IPS-20b (cell line): Measurements from ENCODE around the gene DEFB132.
A peak's percentile ranks its signal among the peaks of the same experiment; 100 is the strongest.
"Not testable (repeated sequence)": the region's sequence is repeated elsewhere in the genome, so short reads cannot be mapped to it uniquely, and the experiment has no call there.

Source experiments
- H3K27ac ChIP-seq: one replicate; pipeline ENCODE4 v1.5.1; 2013; ENCODE audit warnings: low read length
- H3K27me3 ChIP-seq: 2 replicates; pipeline ENCODE4 v1.6.1; 2013; ENCODE audit warnings: mild to moderate bottlenecking, low read length, inconsistent platforms; ENCODE audit not compliant: insufficient read depth
- H3K36me3 ChIP-seq: 2 replicates; pipeline ENCODE4 v1.6.1; 2013; ENCODE audit warnings: low read depth, mild to moderate bottlenecking, inconsistent platforms, low read length, moderate library complexity; ENCODE audit not compliant: insufficient read depth
- H3K4me1 ChIP-seq: 2 replicates; pipeline ENCODE4 v1.6.1; 2013; ENCODE audit warnings: mild to moderate bottlenecking, control low read depth, inconsistent platforms, low read length, moderate library complexity; ENCODE audit not compliant: insufficient read depth
- H3K4me3 ChIP-seq: 2 replicates; pipeline ENCODE4 v1.5.1; 2013; ENCODE audit warnings: mild to moderate bottlenecking, low read length, inconsistent platforms
- H3K9ac ChIP-seq: 2 replicates; pipeline ENCODE4 v1.6.1; 2013; ENCODE audit warnings: low read depth, mild to moderate bottlenecking, inconsistent platforms, low read length, moderate library complexity
- H3K9me3 ChIP-seq: 2 replicates; pipeline ENCODE4 v1.6.1; 2013; ENCODE audit warnings: mild to moderate bottlenecking, low read depth, low read length, inconsistent platforms; ENCODE audit not compliant: insufficient read depth

The DEFB132 gene

GRCh38 chr20:235891-236290 lies 21.6 kb upstream of the DEFB132 start:
- no peak overlapping the region; the same call in 1 of the 2 replicates for H3K9ac ChIP-seq
- H3K9me3 ChIP-seq: no peaks in the 10 kb centered on the region
- H3K27ac ChIP-seq: no peak overlapping the region
- peaks cover 26% of the 10 kb centered on the region for H3K27me3 ChIP-seq
- H3K4me3 ChIP-seq: no peak overlapping the region
- H3K4me1 ChIP-seq: 0 out of 2 replicates have a peak, but pooled peaks cover 3% of the 10 kb centered on the region
- no peaks in the 10 kb centered on the region for H3K36me3 ChIP-seq

- H3K4me1 ChIP-seq: 0 out of 2 replicates have a peak, but pooled peaks cover 3% of the 10 kb centered on the region
- H3K36me3 ChIP-seq: no peaks in the 10 kb centered on the region
- H3K4me3 ChIP-seq: no peak overlapping the region
- H3K9me3 ChIP-seq: no peaks in the 10 kb centered on the region
- no peak overlapping the region for H3K27ac ChIP-seq
- no peak overlapping the region for H3K9ac ChIP-seq
- H3K27me3 ChIP-seq: peaks cover 40% of the 10 kb centered on the region
Measured at GRCh38 chr20:237489-237888, 20.0 kb upstream of the DEFB132 start.

GRCh38 chr20:237929-238328 lies 19.6 kb upstream of the DEFB132 start:
- Histone ChIP-seq H3K4me3 (no peak overlapping the region), H3K27ac (no peak overlapping the region), H3K27me3 (peaks cover 44% of the 10 kb centered on the region), H3K4me1 (0 out of 2 replicates have a peak, but pooled peaks cover 3% of the 10 kb centered on the region), H3K36me3 (no peaks in the 10 kb centered on the region), H3K9me3 (no peaks in the 10 kb centered on the region), H3K9ac (no peak overlapping the region)

GRCh38 chr20:242905-243304 lies 14.6 kb upstream of the DEFB132 start:
- H3K9ac ChIP-seq: no peak overlapping the region
- H3K4me3 ChIP-seq: no peak overlapping the region
- no peaks in the 10 kb centered on the region for H3K4me1 ChIP-seq
- no peaks in the 10 kb centered on the region for H3K9me3 ChIP-seq
- H3K27me3 ChIP-seq: peaks cover 69% of the 10 kb centered on the region
- no peak overlapping the region for H3K27ac ChIP-seq
- H3K36me3 ChIP-seq: no peaks in the 10 kb centered on the region

GRCh38 chr20:251354-251753 lies 6.2 kb upstream of the DEFB132 start:
- Histone ChIP-seq H3K27ac (no peak overlapping the region), H3K27me3 (peaks cover 99% of the 10 kb centered on the region), H3K36me3 (no peaks in the 10 kb centered on the region), H3K9me3 (peaks cover 5% of the 10 kb centered on the region; the same call in 1 of the 2 replicates), H3K4me3 (peak overlapping the region; percentile 29; the same call in 1 of the 2 replicates), H3K9ac (no peak overlapping the region), H3K4me1 (peaks cover 7% of the 10 kb centered on the region; the same call in 1 of the 2 replicates)

GRCh38 chr20:252801-253200 lies 4.7 kb upstream of the DEFB132 start:
- peaks cover 99% of the 10 kb centered on the region for H3K27me3 ChIP-seq
- H3K36me3 ChIP-seq: no peaks in the 10 kb centered on the region
- peaks cover 7% of the 10 kb centered on the region; the same call in 1 of the 2 replicates for H3K4me1 ChIP-seq
- H3K4me3 ChIP-seq: no peak overlapping the region
- H3K9ac ChIP-seq: no peak overlapping the region
- H3K9me3 ChIP-seq: peaks cover 5% of the 10 kb centered on the region; the same call in 1 of the 2 replicates
- no peak overlapping the region for H3K27ac ChIP-seq

- not testable (repeated sequence) for H3K9ac ChIP-seq, H3K4me1 ChIP-seq, H3K27ac ChIP-seq, H3K4me3 ChIP-seq, H3K36me3 ChIP-seq, H3K9me3 ChIP-seq
- H3K27me3 ChIP-seq: peaks cover 100% of the 10 kb centered on the region
Measured at GRCh38 chr20:253447-253846, 4.1 kb upstream of the DEFB132 start.

- Histone ChIP-seq H3K27me3 (peaks cover 79% of the 10 kb centered on the region), H3K27ac (no peak overlapping the region), H3K36me3 (no peaks in the 10 kb centered on the region), H3K4me1 (no peaks in the 10 kb centered on the region), H3K4me3 (no peak overlapping the region), H3K9me3 (no peaks in the 10 kb centered on the region), H3K9ac (no peak overlapping the region)
Measured at GRCh38 chr20:258269-258858, 840 bp downstream of the DEFB132 start.

- Histone ChIP-seq H3K4me1 (no peaks in the 10 kb centered on the region), H3K36me3 (no peaks in the 10 kb centered on the region), H3K4me3 (no peak overlapping the region), H3K27me3 (peaks cover 79% of the 10 kb centered on the region), H3K27ac (no peak overlapping the region), H3K9ac (no peak overlapping the region), H3K9me3 (no peaks in the 10 kb centered on the region)
Measured at GRCh38 chr20:258963-259362, 1.4 kb downstream of the DEFB132 start.

- Histone ChIP-seq H3K27ac (no peak overlapping the region), H3K9ac (no peak overlapping the region), H3K27me3 (peaks cover 74% of the 10 kb centered on the region), H3K9me3 (no peaks in the 10 kb centered on the region), H3K4me1 (no peaks in the 10 kb centered on the region), H3K36me3 (no peaks in the 10 kb centered on the region), H3K4me3 (no peak overlapping the region)
Measured at GRCh38 chr20:259981-260380, 2.5 kb downstream of the DEFB132 start.

- Histone ChIP-seq H3K27ac (no peak overlapping the region), H3K36me3 (no peaks in the 10 kb centered on the region), H3K9ac (no peak overlapping the region), H3K9me3 (no peaks in the 10 kb centered on the region), H3K27me3 (peaks cover 62% of the 10 kb centered on the region), H3K4me3 (no peak overlapping the region), H3K4me1 (no peaks in the 10 kb centered on the region; the same call in 1 of the 2 replicates)
Measured at GRCh38 chr20:263701-264100, 6.2 kb downstream of the DEFB132 start.
